A549 (cell line): ENCODE data around the gene C11orf86.

Experiments
- BCL3 ChIP-seq: fragments of >200 bp; sonication (Bioruptor Twin); formaldehyde crosslinking; IDR thresholded peaks from 3 replicates; pipeline ENCODE4 v1.6.1; 2016
- CEBPB ChIP-seq, 2 experiments: fragments of >200 bp in 1 of 2; sonication (Bioruptor Twin) in 1 of 2; formaldehyde crosslinking in 1 of 2; IDR thresholded peaks; 2 replicates each; pipeline ENCODE4 v1.6.1; 2012 to 2016
- ELK1 ChIP-seq: fragments of 150-350 bp; IDR thresholded peaks from 2 replicates; pipeline ENCODE4 v1.6.1; 2014; ENCODE audit warnings: low read depth, mild to moderate bottlenecking, low read length
- ESRRA ChIP-seq: fragments of 150-350 bp; IDR thresholded peaks from 2 replicates; pipeline ENCODE4 v1.6.1; 2014; ENCODE audit warnings: mild to moderate bottlenecking, low read length, borderline replicate concordance
- JUN ChIP-seq, 2 experiments: fragments of >200 bp; sonication (Bioruptor Twin); formaldehyde crosslinking; IDR thresholded peaks; 2 replicates in 1 of 2; 3 replicates in 1 of 2; pipeline ENCODE4 v1.6.1; 2016 to 2017
- POLR2A ChIP-seq: IDR thresholded peaks from 2 replicates; pipeline ENCODE4 v1.6.1; 2012; ENCODE audit warnings: mild to moderate bottlenecking, low read length
- POLR2AphosphoS2 ChIP-seq: conservative IDR thresholded peaks from 2 replicates; pipeline ENCODE4 v1.6.1; 2012; ENCODE audit warnings: low read length, improper control_type of control experiment, inconsistent platforms
- RCOR1 ChIP-seq: fragments of 150-350 bp; IDR thresholded peaks from 2 replicates; pipeline ENCODE4 v1.6.1; 2014; ENCODE audit warnings: antibody characterized with exemption, low read length, low read depth
- RNF2 ChIP-seq: fragments of 200-600 bp; sonication (generic); IDR thresholded peaks from 2 replicates; pipeline ENCODE4 v1.6.1; 2016; ENCODE audit warnings: low read depth, mild to moderate bottlenecking, antibody characterized with exemption, moderate library complexity, borderline replicate concordance
- SMC3 ChIP-seq: fragments of >200 bp; sonication (Bioruptor Twin); formaldehyde crosslinking; IDR thresholded peaks from 3 replicates; pipeline ENCODE4 v1.6.1; 2018; ENCODE audit warnings: inconsistent platforms
- ZFP36 ChIP-seq: fragments of 450-650 bp; IDR thresholded peaks from 2 replicates; pipeline ENCODE4 v1.6.1; 2014; ENCODE audit warnings: borderline replicate concordance; ENCODE audit not compliant: partially characterized antibody
- TF ChIP-seq, protein P1 (sequence below): fragments of >200 bp; sonication (Bioruptor Twin); formaldehyde crosslinking; IDR thresholded peaks from 3 replicates; pipeline ENCODE4 v1.5.1; 2016
- TF ChIP-seq, protein P2 (sequence below): IDR thresholded peaks from 2 replicates; pipeline ENCODE4 v1.6.1; 2012
- TF ChIP-seq, protein P3 (sequence below): fragments of 200-600 bp; sonication (generic); IDR thresholded peaks from 2 replicates; pipeline ENCODE4 v1.6.1; 2016; ENCODE audit warnings: antibody characterized with exemption, mild to moderate bottlenecking, moderate library complexity

DNA sequence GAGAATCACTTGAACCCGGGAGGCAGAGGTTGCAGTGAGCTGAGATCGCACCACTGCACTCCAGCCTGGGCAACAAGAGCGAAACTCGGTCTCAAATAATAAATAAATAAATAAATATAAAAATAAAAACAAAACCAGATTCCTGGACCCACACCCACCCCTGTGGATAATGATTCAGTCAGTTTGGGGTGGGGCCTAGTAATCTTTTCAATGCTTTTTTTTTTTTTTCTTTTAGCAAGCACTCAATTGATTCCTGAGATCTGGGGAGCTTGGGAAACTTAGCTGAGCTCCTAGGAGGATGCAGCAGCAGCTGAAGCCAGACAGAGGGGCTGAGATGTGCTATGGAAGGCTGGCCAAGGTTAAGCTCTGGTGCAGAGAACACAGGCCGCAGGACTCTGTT lies 12.3 kb upstream of the C11orf86 start:
- no peak for TF ChIP-seq POLR2A
- no peak for TF ChIP-seq ESRRA
- TF ChIP-seq ELK1, result no peak
- TF ChIP-seq, protein P1, sequence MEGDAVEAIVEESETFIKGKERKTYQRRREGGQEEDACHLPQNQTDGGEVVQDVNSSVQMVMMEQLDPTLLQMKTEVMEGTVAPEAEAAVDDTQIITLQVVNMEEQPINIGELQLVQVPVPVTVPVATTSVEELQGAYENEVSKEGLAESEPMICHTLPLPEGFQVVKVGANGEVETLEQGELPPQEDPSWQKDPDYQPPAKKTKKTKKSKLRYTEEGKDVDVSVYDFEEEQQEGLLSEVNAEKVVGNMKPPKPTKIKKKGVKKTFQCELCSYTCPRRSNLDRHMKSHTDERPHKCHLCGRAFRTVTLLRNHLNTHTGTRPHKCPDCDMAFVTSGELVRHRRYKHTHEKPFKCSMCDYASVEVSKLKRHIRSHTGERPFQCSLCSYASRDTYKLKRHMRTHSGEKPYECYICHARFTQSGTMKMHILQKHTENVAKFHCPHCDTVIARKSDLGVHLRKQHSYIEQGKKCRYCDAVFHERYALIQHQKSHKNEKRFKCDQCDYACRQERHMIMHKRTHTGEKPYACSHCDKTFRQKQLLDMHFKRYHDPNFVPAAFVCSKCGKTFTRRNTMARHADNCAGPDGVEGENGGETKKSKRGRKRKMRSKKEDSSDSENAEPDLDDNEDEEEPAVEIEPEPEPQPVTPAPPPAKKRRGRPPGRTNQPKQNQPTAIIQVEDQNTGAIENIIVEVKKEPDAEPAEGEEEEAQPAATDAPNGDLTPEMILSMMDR, result no peak
- TF ChIP-seq RCOR1, result no peak
- no peak for TF ChIP-seq ZFP36
- no peak for TF ChIP-seq SMC3
- no peak for TF ChIP-seq JUN (IDR thresholded peaks at IDR 0.05)
- no peak for TF ChIP-seq BCL3
- TF ChIP-seq, protein P2, sequence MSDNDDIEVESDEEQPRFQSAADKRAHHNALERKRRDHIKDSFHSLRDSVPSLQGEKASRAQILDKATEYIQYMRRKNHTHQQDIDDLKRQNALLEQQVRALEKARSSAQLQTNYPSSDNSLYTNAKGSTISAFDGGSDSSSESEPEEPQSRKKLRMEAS, result no peak
- TF ChIP-seq RNF2, result no peak
- TF ChIP-seq POLR2AphosphoS2, result no peak
- TF ChIP-seq CEBPB (IDR thresholded peaks at IDR 0.05), result no peak
- TF ChIP-seq, protein P3, sequence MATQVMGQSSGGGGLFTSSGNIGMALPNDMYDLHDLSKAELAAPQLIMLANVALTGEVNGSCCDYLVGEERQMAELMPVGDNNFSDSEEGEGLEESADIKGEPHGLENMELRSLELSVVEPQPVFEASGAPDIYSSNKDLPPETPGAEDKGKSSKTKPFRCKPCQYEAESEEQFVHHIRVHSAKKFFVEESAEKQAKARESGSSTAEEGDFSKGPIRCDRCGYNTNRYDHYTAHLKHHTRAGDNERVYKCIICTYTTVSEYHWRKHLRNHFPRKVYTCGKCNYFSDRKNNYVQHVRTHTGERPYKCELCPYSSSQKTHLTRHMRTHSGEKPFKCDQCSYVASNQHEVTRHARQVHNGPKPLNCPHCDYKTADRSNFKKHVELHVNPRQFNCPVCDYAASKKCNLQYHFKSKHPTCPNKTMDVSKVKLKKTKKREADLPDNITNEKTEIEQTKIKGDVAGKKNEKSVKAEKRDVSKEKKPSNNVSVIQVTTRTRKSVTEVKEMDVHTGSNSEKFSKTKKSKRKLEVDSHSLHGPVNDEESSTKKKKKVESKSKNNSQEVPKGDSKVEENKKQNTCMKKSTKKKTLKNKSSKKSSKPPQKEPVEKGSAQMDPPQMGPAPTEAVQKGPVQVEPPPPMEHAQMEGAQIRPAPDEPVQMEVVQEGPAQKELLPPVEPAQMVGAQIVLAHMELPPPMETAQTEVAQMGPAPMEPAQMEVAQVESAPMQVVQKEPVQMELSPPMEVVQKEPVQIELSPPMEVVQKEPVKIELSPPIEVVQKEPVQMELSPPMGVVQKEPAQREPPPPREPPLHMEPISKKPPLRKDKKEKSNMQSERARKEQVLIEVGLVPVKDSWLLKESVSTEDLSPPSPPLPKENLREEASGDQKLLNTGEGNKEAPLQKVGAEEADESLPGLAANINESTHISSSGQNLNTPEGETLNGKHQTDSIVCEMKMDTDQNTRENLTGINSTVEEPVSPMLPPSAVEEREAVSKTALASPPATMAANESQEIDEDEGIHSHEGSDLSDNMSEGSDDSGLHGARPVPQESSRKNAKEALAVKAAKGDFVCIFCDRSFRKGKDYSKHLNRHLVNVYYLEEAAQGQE, result no peak
